22Rv1 (cell line): ENCODE measurements around the gene LCN1.

Experiments used
- CTCF ChIP-seq: fragments of 450-650 bp; IDR thresholded peaks from 2 replicates; pipeline ENCODE4 v1.5.1; 2017; ENCODE audit warnings: mild to moderate bottlenecking
- ZFX ChIP-seq: fragments of 450-650 bp; IDR thresholded peaks from 2 replicates; pipeline ENCODE4 v1.6.1; 2017; ENCODE audit warnings: antibody characterized with exemption, borderline replicate concordance

- TF ChIP-seq CTCF (no peak), ZFX (no peak)
Observed at GRCh38 chr9:135522137-135522877, 1.1 kb downstream of the LCN1 start.
